Fibroblast of lung (primary cell): ENCODE results near the gene RAP1GAP.

Source experiments
- EZH2 ChIP-seq: IDR thresholded peaks from 2 replicates; pipeline ENCODE4 v1.5.1; 2012; ENCODE audit warnings: low read length, control low read depth, mild to moderate bottlenecking; ENCODE audit errors: missing control alignments
- TF ChIP-seq, protein P1 (sequence below), 2 donors: IDR thresholded peaks in 1 of 2; conservative IDR thresholded peaks in 1 of 2; 1 replicate in 1 of 2; 2 replicates in 1 of 2; pipeline ENCODE4 v1.5.1; 2011 to 2012; ENCODE audit warnings: low read length in 2 of 2, control low read depth in 1 of 2, inconsistent platforms in 1 of 2, low read depth in 1 of 2, mild to moderate bottlenecking in 1 of 2

GRCh38 chr1:21596628-21597027 is 72.5 kb downstream of the RAP1GAP start:
- TF ChIP-seq EZH2: no peak
- TF ChIP-seq, protein P1, sequence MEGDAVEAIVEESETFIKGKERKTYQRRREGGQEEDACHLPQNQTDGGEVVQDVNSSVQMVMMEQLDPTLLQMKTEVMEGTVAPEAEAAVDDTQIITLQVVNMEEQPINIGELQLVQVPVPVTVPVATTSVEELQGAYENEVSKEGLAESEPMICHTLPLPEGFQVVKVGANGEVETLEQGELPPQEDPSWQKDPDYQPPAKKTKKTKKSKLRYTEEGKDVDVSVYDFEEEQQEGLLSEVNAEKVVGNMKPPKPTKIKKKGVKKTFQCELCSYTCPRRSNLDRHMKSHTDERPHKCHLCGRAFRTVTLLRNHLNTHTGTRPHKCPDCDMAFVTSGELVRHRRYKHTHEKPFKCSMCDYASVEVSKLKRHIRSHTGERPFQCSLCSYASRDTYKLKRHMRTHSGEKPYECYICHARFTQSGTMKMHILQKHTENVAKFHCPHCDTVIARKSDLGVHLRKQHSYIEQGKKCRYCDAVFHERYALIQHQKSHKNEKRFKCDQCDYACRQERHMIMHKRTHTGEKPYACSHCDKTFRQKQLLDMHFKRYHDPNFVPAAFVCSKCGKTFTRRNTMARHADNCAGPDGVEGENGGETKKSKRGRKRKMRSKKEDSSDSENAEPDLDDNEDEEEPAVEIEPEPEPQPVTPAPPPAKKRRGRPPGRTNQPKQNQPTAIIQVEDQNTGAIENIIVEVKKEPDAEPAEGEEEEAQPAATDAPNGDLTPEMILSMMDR (conservative IDR thresholded peaks at IDR 0.05 in 1 of 2, IDR thresholded peaks at IDR 0.05 in 1 of 2; ENCODE audit: low read depth in 1 of 2, low read length in 2 of 2): no peak
